HG03060 (cell line): ENCODE data around the gene ATP6V0D1.
"Not testable (repeated sequence)": the region's sequence is repeated elsewhere in the genome, so short reads cannot be mapped to it uniquely, and the experiment has no call there.

ENCODE experiments used
- ATAC-seq: cut with Tn5 transposase; IDR thresholded peaks from one replicate; pipeline ENCODE4 v1.9.1; 2021; ENCODE audit warnings: low read depth, moderate number of reproducible peaks; ENCODE audit not compliant: unreplicated experiment

The ATP6V0D1 gene

DNA sequence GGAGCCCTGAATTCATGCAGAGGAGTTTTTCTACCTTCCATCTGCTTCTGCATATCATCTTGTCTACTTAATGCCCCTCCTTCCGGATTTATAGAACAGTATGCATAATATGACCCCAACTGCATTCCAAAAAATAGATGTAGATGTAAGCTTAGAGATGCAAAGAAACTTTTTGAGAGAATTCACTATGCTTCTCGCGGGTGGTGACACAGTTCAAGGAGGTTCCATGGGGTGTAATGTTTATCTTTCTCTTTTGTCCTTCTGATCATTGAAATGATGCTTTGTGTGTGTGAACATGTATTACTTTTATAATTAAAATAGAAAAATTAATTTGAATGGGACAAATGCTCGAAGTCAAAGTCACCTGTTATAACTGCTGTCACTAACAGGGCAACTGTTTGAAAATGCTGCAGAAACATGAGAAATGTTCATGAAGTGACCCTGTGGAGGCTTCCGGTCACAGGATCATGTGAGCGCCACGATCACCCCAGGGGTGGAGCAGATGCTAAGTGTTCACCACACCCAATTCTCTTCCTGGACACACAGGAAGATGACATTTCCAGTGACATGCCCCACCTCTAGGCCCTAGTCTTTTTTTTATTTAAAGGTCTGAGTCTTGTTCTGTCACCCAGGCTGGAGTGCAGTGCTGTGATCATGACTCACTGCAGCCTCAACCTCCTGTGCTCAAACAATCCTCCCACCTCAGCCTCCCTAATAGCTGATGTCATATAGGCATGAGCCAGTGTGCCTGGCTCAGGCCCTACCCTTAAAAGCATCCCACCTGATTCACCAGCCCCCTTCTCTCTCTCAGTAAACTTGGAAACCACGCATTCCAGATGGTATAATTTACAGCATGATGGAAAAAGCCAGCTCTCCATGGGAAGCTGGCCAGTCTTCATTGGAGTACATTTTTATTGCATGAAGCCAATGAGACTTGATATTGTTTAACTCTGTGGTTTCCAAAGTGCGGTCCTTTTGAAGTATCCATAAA is 23.4 kb upstream of the ATP6V0D1 start:
- ATAC-seq: no peak

DNA sequence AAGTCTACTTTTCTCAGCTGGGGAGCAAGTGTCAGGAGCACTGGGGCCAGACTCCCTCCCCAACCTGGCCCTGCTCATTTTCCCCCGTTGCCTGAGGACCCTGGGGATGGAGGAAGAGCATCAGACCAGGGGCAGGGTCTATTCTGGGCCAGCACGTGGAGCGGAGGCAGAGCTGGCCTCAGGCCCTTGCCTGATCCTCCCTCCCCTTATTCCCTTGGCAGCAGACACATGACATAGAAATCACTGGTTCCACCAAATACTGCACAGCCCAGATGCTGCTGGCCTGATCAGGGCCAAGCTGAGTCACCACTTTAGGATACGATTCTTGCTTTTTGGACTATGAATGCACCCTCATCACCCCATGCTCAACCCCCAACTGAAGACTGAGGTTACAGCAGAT is 18.1 kb upstream of the ATP6V0D1 start:
- ATAC-seq: no peak

DNA sequence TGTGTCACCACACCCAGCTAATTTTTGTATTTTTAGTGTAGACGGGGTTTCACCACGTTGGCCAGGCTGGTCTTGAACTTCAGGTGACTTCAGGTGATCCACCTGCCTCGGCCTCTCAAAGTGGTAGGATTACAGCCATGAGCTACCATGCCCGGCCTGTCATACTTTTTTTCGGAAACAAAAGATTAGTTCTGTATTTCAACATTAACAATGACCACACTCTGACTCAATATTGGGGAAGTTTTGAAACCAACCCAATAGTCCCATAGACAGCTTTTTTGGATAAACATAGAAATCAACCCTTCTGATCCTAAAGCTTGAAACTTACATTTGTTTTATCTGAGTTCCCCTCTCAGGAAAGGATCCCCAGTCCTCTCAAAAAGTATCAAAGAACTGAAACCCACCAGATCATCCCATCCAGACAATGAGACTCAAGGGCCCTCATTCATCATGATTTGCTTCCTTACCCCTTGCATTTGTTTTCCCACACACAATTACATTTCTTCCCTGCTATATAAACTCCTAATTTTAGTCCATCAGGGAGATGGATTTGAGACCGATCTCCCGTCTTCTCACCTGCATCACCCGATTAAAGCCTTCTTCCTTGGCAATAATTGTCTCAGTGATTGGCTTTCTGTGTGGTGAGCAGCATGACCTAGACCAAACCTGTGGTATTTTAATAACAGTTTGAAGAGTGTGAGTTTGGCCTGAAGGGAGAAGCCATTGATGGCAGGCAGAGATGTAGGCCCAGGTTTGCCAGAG is 9.6 kb upstream of the ATP6V0D1 start:
- no peak for ATAC-seq

DNA sequence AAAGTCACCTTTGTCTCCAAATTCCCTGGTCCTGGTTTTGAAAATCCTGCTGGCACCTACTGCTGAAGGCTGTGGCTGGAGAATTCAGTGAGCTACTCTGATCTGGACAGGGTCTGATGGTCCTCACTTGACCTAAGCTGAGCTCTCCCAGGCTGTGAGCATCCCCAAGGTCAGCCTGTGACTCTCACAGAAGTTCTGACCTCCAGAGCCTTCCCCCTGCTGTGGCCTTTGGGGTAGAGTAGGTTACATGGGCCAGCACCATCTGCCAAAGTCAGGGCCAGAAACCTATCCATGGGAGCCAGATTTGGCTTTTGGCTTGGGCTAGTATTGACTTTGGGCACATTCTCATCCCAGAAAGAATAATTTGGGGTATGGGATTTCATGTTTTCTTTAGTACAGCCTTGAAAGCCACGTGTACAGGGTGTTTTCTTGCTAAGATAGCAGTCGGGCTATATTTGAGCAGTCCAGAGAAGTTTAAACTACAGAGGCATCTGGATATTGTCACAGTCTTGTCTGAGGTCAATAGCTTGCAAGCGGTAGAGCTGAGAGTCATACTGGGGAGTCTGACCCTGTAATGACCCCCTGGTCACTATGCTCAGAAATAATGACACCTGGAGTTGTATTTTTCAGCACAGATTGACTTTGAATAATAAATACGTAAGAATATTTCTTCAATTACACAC is 8.6 kb upstream of the ATP6V0D1 start:
- no peak for ATAC-seq

DNA sequence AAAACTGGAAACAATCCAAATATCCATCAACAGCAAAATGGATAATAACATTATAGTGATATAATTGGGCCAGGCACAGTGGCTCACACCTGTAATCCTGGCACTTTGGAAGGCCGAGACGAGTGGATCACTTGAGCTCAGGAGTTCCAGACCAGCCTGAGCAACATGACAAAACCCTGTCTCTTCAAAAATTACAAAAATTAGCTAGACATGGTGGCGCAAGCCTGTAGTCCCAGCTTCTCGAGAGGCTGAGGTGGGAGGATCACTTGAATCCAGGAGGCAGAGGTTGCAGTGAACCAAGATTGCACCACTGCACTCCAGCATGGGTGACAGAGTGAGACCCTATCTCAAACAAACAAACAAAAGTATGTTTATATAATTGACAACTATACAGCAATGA is 6.6 kb upstream of the ATP6V0D1 start:
- ATAC-seq: not testable (repeated sequence)

DNA sequence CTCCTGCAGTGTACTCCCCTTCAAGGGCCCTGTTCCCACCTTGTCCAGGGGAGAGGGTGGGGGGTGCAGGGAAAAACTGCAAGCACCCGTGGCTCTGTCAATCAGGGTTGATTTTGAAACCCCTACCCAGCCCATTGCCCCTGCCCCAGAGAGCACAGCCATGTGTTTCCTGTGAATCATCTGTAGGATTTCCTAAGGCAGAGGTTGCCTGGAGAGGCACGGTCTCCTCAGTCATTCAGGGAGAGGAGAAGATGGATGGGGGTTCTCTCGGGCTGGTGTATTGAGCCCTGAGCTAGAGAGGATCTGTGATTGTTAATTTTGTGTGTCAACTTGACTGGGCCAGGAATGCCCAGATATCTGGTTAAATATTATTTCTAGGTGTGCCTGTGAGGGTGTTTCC is 5.8 kb upstream of the ATP6V0D1 start:
- no peak for ATAC-seq

DNA sequence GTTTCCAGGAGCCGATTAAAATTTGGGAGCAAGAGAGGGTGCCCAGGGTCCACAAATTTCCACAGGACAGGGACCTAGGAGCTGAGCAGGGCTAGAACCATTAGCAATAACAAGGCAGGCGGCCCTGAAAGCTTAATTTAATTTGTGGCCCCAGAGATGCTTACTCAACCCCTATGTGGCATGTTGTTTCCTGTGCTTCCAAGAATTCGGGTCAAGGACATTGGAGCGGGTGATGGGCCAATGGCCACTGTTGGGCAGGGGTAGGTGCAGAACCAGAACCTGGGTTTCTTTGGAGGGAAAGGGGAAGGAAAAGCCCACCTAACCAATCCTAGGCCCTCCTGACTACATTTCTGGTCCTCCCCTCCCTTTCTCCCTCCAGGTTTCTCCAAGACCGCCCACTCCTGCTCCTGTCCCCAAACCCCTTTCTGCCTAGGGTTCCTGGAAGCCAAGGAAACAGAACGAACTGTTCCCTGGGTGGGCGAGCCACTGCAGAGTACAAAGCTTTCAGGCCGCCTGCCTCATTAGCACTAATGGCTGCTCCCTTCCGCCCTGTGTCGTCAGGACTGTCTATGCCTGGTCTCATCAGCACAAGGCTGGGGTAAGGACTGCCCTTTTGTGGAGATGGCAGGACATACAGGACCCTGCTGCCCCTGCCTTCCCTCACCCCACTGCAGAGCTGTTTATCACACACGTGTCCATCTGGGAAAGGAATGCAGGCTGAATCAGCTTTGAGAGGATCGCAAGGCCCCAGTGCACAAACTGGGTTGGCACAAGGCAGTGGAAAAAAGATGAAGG is 3.0 kb upstream of the ATP6V0D1 start:
- no peak for ATAC-seq

DNA sequence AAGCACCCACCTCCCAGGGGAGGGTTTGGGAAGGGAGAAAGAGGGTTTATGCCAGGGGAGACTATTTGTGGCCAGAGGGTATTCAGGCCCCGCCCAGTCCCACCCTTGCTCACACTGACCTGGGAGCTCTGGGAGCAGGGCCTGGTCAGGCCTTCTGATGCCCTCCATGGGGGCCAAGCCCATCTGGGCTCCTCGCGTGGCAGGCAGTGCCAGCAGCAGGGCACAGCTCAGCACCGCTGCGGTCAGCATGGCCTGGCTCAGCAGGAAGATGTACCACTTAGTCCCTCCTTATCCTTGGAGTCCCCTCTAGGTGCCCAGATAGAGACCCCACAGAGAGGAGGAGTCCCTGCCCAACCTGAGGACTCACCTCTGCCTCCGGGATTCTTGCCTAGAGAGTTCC is 2.2 kb upstream of the ATP6V0D1 start, which contains the start of gene AGRP:
Gene AGRP, minus strand, starts transcription at position 398 of the 400 bp plus-strand sequence. Its CDS starts 149 bp downstream, at position 249.
- no peak for ATAC-seq

DNA sequence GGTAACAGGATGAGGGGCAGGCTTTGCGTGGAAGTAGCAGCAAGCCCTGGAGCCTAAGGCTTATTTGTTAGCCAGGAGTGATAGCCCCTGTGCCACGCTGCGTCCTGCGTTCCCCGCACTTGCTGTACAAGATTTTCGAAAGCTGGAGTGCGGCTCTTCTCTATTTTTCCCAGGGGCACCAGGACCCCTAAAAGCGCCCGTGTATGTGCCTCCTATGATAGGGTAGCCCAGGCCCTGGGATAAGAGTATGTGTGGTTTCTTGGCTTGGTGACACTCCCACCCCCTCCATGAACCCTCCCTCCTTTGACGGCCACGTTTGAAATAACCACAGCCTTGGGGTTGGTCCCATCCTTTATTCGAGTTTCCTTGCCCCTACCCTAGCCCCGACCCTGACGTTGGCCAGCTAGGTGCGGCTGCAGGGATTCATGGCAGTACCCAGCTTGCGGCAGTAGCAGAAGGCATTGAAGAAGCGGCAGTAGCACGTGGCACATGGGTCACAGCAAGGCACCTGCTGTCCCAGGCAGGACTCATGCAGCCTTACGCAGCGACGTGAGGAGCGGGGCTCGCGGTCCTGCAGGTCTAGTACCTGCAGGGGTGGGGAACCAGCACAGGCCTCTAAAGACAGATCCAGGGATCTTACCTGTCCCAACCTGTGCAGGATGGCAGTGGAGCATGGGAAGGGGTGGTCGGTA is 1.4 kb upstream of the ATP6V0D1 start:
- no peak for ATAC-seq

DNA sequence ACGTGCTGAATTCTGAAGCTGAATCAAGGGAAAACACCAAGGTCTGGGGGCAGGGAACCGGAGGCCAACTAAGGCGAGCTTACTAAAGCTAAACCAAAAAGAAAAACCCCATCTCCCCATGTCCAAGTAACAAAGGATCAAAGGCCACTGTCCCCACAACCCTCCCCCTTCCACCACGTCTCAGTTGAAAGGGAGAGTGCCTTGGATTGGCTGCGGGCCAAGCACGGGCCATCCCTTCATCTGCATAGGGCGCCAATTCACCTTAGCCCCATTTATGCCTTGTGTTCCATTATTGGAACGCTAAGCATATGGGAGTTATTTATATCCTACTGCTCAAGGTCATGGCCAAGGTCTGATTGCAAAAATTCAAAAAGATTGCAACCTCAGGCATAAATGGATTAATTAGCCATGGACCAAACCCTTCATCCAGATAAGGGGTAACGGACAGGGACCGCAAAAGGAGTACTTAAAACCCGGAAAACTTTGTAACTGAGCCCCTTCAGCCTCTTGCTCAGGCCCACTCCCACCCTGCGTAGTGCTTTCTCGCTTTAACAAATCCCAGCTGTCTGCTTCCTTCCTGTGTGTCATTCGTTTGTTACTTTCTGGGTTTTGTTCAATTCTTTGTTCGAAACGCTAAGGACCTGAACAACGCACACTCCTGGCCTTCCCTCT is 740 bp upstream of the ATP6V0D1 start:
- no peak for ATAC-seq

DNA sequence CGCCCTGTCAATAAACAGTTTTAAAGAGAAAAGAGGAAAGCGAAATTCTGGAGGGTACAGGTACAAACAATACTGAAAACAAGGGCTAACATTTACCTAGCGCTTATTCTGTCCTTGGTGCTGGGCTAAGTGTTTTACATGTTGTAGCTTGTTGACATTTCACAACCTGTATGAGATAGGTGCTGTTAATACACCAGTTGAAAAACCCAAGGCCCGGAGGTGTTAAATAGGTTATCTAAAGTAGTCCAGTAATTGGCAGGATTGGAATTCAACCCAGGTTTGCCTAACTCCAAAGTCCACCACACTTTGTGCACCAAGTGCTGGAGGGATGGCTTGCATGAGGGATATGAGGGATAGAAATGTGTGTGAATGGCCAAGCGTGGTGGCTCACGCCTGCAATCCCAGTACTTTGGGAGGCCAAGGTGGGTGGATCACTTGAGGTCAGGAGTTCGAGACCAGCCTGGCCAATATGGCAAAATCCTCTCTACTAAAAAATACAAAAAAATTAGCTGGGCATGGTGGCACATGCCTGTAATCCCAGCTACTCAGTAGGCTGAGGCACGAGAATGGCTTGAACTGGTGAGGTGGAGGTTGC is 2.9 kb downstream of the ATP6V0D1 start:
- no peak for ATAC-seq

DNA sequence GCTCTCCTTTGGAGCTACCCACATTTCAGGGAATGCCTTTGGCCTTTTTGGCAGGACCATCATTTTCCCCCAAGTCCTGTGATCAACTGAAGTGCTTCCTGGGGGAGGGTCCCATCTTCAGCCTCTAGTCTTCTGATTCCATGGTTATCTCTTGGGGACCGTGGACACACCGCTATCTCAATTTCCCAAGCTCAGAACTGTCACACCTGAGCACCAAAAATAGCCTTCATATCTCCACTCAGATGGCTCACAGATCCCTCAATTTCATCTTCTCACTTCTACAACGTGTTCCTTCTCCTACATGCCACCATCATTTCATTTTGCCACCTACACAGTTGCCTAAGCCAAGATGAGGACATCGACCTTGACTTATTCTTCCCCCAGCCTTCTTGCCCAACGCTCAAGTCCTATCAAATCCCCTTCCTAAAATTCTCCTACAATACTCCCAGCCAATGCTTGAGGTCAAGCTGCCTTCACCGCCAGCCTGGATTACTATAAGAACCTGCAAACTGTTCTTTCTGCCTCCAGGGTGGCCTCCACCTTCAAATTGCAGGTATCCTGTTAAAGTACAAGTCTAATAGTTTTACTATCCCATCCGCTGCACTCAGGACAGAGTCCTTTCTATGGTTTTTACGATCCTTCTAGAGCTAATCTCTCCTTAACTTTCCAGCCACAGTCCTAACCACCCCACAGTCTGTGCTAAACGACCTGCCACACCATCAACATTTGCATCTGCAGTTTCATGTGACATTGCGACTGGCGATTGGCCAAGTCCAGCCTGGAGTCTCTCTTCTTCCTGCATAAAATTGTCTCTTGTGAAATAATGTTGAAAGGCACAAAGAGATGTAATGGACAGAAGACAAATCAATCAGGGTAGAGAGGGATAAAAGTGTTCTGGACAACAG is 6.2 kb downstream of the ATP6V0D1 start:
- no peak for ATAC-seq

DNA sequence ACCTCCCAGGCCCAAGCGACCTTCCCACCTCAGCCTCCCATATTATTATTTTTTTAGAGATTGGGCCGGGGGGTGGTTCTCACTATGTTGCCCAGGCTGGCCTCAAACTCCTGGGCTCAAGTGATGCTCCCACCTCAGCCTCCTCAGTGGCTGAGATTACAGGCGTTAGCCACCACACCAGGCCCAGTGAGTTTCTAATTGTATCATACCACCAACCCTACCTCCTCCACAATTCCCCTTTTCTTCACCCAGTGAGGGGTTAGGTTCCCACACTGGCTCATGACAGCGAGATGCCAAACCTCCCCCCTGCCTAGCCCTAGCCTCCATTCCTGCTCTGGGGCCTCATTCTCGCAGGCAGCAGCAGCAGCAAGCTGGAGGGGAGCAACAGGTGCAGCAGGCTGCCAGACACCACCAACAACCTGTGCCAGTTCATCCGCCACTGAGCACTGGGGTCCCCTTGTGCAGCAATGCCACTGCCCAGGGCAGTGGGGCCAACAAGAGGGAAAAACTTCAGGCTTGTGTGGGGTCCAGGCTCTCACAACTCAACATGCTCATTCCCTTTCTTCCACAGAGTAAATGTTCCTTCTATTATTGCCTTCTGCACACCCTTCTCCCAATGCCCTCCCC is 9.1 kb downstream of the ATP6V0D1 start:
- ATAC-seq: no peak

DNA sequence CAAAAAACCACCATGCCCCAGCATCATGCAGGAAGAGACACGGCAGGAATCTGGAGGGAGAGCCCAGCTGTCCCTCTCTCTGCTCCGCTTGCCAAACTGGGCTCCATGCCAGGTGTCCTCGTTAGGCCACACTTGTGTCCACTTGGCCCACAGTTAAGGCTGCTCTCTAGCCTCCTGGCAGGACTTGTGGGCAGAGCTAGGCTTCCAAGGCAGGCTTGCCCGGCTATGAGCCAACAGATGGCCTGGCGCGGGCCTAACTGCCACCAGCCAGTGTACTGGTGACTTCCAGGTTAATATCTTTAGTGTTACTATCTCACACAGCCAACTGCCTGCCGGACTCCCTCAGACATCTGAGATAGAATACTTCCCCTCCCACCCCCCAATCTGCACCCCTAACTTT is 10.6 kb downstream of the ATP6V0D1 start:
- no peak for ATAC-seq

DNA sequence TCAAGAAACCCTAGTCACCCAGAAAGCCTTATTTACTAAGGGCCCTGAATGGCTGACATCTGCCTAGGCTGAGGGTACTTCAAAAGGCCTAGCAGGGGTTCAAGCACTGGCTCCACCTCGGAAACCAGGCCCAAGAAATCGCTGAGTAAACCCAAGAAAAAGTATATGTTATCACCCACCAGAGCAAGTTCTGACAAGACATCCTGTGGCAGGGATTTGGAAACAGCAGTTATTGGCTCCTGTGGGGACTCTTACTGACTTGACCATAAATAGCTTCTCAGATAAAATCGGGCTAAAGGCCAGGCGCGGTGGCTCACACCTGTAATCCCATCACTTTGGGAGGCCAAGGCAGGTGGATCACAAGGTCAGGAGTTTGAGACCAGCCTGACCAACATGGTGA is 12.2 kb downstream of the ATP6V0D1 start:
- ATAC-seq: no peak

DNA sequence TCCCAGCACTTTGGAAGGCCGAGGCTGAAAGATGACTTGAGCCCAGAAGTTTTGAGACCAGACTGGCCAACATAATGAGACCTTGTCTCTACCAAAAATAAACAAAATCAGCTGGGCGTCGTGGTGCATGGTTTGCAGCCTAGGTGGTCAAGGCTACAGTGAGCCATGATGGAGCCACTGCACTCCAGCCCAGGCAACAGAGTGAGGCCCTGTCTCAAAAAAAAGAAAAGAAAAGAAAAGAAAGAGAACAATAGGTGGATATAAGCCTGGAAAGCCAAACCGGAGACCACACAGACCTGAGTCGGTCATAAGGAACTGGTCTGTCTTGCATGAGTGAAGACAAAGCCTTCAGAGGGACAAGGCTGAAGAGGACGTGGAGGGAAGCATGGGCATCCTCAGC is 14.4 kb downstream of the ATP6V0D1 start:
- no peak for ATAC-seq

DNA sequence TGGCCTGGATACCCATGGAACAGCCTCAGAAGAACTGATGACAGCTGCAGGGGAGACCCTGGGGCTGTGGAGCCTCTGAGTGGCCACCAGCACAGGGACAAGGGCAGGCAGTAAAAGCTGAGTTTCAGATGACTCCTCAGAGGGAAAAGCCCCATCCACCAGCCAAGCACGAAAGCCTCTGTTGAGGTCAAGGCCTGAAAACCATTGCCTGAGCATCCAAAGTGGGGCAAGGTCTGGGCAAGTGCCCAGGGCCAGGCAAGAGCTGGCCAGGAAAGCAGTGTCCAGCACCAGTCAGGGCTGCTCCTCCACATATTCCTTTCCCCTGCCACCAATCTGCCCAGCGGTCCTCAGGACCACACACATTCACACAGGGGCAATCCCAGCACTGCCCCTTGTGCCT is 16.4 kb downstream of the ATP6V0D1 start:
- ATAC-seq: no peak
